NB4 (cell line): Measurements from ENCODE around the gene ANKH.

Source experiments
- CTCF ChIP-seq: IDR thresholded peaks from one replicate; pipeline ENCODE4 v1.5.1; 2012; ENCODE audit warnings: low read depth, low read length
- MAX ChIP-seq: IDR thresholded peaks from 2 replicates; pipeline ENCODE4 v1.6.1; 2011; ENCODE audit warnings: low read depth, low read length
- MYC ChIP-seq: IDR thresholded peaks from 2 replicates; pipeline ENCODE4 v1.6.1; 2011; ENCODE audit warnings: low read depth, low read length
- POLR2A ChIP-seq: IDR thresholded peaks from 2 replicates; pipeline ENCODE4 v1.6.1; 2011; ENCODE audit warnings: mild to moderate bottlenecking; ENCODE audit not compliant: insufficient read length; ENCODE audit errors: extremely low read depth

- TF ChIP-seq POLR2A = no peak
- TF ChIP-seq CTCF = no peak
- no peak for TF ChIP-seq MYC
- no peak for TF ChIP-seq MAX
Observed at GRCh38 chr5:14739538-14739937, 132.0 kb downstream of the ANKH start.
